Sigmoid colon (tissue), 7 donors: ENCODE data around the gene CDC42BPA. TPM values are rescaled to one million over a fixed set of nuclear protein-coding genes. Genes with fewer than 3 reads are reported as not detected.

ENCODE experiments used
- DNase-seq: peaks from one replicate; pipeline ENCODE4 v3.0.0-alpha.2; 2019
- H3K27ac ChIP-seq, 4 donors: fragments of 200-600 bp; sonication (generic); one replicate each; pipeline ENCODE4 v1.5.1; 2016 to 2019; ENCODE audit warnings: mild to moderate bottlenecking in 1 of 4
- H3K27me3 ChIP-seq, 3 donors: fragments of 200-600 bp; sonication (generic); one replicate each; pipeline ENCODE4 v1.5.1; 2019; ENCODE audit warnings: mild to moderate bottlenecking in 1 of 3
- H3K36me3 ChIP-seq, 4 donors: fragments of 200-600 bp; sonication (generic); one replicate each; pipeline ENCODE4 v1.5.1; 2016 to 2019
- H3K4me1 ChIP-seq, 4 donors: fragments of 200-600 bp; sonication (generic); one replicate each; pipeline ENCODE4 v1.5.1; 2017 to 2019
- H3K4me3 ChIP-seq, 4 donors: fragments of 200-600 bp; sonication (generic); one replicate each; pipeline ENCODE4 v1.5.1; 2017 to 2019; ENCODE audit warnings: mild to moderate bottlenecking in 2 of 4, moderate library complexity in 1 of 4
- H3K9me3 ChIP-seq, 4 donors: fragments of 200-600 bp in 3 of 4; sonication (generic) in 3 of 4; one replicate each; pipeline versions ENCODE4 v1.5.1 to v1.6.1; 2013 to 2019
- CTCF ChIP-seq, 4 experiments: fragments of 450-650 bp in 3 of 4; fragments of 200-600 bp in 1 of 4; IDR thresholded peaks; one replicate each; pipeline ENCODE4 v1.5.1; 2016 to 2019; ENCODE audit warnings: antibody characterized with exemption in 4 of 4, mild to moderate bottlenecking in 3 of 4, moderate library complexity in 2 of 4
- EP300 ChIP-seq, 4 donors: sonication (generic); formaldehyde crosslinking; IDR thresholded peaks; one replicate each; pipeline ENCODE4 v1.6.1; 2017; ENCODE audit warnings: antibody characterized with exemption in 4 of 4
- POLR2A ChIP-seq, 2 donors: fragments of 450-650 bp; IDR thresholded peaks; one replicate each; pipeline ENCODE4 v1.6.1; 2016; ENCODE audit warnings: antibody characterized with exemption in 2 of 2, mild to moderate bottlenecking in 2 of 2, moderate library complexity in 2 of 2
- POLR2AphosphoS5 ChIP-seq, 4 donors: sonication (generic); formaldehyde crosslinking; IDR thresholded peaks; one replicate each; pipeline ENCODE4 v1.6.1; 2017; ENCODE audit warnings: antibody characterized with exemption in 4 of 4
- WGBS, 2 donors: extraction: QIAGEN DNeasy Blood & Tissue Kit; methylation state at CpG; one replicate each; pipeline ENCODE4 v1.1.7; 2013; 5-methylcytosine and 5-hydroxymethylcytosine counted together
- intact Hi-C: fragments of 100-400 bp; cut with DNase I; formaldehyde crosslinking; loops from one replicate; pipeline ENCODE4 v1.15.1; 2023
- polyA plus RNA-seq, 3 donors: library from polyadenylated mRNA; stranded (reverse); fragments of 200-250 nt; gene quantifications; one replicate each; pipeline ENCODE4 v1.2.3, GENCODE V29; 2013
- total RNA-seq, 4 donors: library from RNA; depleted of rRNA; stranded (reverse); fragments of >200 nt; gene quantifications; one replicate each; pipeline ENCODE4 v1.1.0, GENCODE V29; 2016
- donor health status: healthy with polysubstance abuse.
- donor health status: Bipolar disorder and iron deficiency.
- donor health status: healthy.

CDC42BPA gene
- total and polyA plus RNA-seq, 7 donors, result 8.4 to 93.6 (median 60.8) TPM

DNA sequence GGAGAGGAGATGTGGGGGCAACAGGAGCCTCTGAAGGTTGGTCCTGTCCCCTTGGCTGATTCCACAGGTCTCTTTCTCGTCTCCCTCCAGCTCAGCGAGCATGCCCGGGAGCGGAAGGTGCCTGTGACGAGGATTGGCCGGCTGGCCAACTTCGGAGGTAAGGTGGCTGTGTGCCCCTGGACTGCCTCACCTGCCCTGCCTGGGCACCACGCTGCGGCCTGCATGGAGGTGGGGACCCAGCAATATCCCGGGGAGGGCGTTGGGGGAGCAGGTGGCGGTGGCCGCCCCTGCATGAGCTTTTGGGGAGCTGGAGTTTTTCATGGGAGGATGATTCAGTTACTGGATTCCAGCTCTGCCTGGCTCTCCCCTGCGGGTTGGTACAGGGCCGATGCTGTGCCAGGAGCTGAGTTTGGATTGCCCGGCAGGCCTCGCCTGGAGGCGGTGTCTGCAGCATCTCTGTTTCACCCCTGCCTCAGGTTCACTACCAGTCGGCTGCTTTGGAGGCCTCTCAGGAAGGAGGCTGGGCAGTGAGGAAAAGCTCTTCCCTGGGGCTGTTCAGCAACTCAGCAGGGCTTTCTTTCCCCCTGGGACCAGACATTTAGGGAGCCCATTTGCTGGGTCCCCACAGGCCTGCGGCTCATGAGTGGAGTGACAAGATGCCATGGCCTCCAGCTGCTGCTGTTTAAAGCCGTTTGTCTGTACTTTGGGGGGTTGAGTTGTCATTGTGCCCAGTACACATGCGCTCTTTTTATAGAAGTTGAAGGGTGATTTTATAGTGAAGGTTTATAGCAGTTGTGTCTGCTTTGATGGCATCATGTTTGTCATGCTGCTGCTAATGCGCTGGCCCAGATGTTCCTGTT is 352.5 kb downstream of the CDC42BPA start:
- WGBS, 2 donors, result 93 to 96% methylated on average over 23 of the region's 23 CpGs

GRCh38 chr1:226964611-226965486 is 353.4 kb downstream of the CDC42BPA start:
- TF ChIP-seq POLR2AphosphoS5 (IDR thresholded peaks at IDR 0.05), result no peak
- no peak for TF ChIP-seq EP300 (IDR thresholded peaks at IDR 0.05)
- TF ChIP-seq CTCF (IDR thresholded peaks at IDR 0.05), result no peak
- TF ChIP-seq POLR2A (IDR thresholded peaks at IDR 0.05), result no peak
- intact Hi-C loops, result no loop called here

More for the DNA sequence above, 352.5 kb downstream of the CDC42BPA start:
- Histone ChIP-seq H3K4me1 (peaks cover 0 to 20% (median 10%) of the 10 kb centered on the region in 4 donors), H3K36me3 (peaks cover 9 to 49% (median 18%) of the 10 kb centered on the region in 4 donors), H3K4me3 (no peak overlapping the region), H3K27ac (peak overlapping the region in 1 of 4 donors; percentile 57), H3K9me3 (no peaks in the 10 kb centered on the region), H3K27me3 (no peaks in the 10 kb centered on the region)
- TF ChIP-seq POLR2AphosphoS5 (IDR thresholded peaks at IDR 0.05) (no peak), CTCF (IDR thresholded peaks at IDR 0.05) (no peak), EP300 (IDR thresholded peaks at IDR 0.05) (no peak), POLR2A (IDR thresholded peaks at IDR 0.05) (no peak)
- intact Hi-C loops, result no loop called here
- peak; percentile 45 for DNase-seq

GRCh38 chr1:226964068-226964425 is 354.2 kb downstream of the CDC42BPA start:
- Histone ChIP-seq H3K4me1 (peaks cover 0 to 23% (median 13%) of the 10 kb centered on the region in 4 donors), H3K36me3 (peaks cover 9 to 40% (median 14%) of the 10 kb centered on the region in 4 donors), H3K27me3 (no peaks in the 10 kb centered on the region), H3K9me3 (no peaks in the 10 kb centered on the region), H3K4me3 (no peak overlapping the region), H3K27ac (peak overlapping the region in 2 of 4 donors; percentile 7 to 60)
- intact Hi-C loops, result no loop called here
- 74 to 90% methylated on average over 6 of the region's 6 CpGs for WGBS, 2 donors
- TF ChIP-seq EP300 (IDR thresholded peaks at IDR 0.05) (no peak), POLR2AphosphoS5 (IDR thresholded peaks at IDR 0.05) (no peak), CTCF (IDR thresholded peaks at IDR 0.05) (no peak)
- no peak for DNase-seq

More at GRCh38 chr1:226964611-226965486, 353.4 kb downstream of the CDC42BPA start:
- 93 to 94% methylated on average over 29 of the region's 29 CpGs for WGBS, 2 donors
- Histone ChIP-seq H3K9me3 (no peaks in the 10 kb centered on the region), H3K27ac (peak overlapping the region in 1 of 4 donors; percentile 60), H3K4me3 (no peak overlapping the region), H3K4me1 (peaks cover 0 to 20% (median 10%) of the 10 kb centered on the region in 4 donors), H3K27me3 (no peaks in the 10 kb centered on the region), H3K36me3 (peaks cover 9 to 41% (median 18%) of the 10 kb centered on the region in 4 donors)
- DNase-seq, result peak; percentile 58

DNA sequence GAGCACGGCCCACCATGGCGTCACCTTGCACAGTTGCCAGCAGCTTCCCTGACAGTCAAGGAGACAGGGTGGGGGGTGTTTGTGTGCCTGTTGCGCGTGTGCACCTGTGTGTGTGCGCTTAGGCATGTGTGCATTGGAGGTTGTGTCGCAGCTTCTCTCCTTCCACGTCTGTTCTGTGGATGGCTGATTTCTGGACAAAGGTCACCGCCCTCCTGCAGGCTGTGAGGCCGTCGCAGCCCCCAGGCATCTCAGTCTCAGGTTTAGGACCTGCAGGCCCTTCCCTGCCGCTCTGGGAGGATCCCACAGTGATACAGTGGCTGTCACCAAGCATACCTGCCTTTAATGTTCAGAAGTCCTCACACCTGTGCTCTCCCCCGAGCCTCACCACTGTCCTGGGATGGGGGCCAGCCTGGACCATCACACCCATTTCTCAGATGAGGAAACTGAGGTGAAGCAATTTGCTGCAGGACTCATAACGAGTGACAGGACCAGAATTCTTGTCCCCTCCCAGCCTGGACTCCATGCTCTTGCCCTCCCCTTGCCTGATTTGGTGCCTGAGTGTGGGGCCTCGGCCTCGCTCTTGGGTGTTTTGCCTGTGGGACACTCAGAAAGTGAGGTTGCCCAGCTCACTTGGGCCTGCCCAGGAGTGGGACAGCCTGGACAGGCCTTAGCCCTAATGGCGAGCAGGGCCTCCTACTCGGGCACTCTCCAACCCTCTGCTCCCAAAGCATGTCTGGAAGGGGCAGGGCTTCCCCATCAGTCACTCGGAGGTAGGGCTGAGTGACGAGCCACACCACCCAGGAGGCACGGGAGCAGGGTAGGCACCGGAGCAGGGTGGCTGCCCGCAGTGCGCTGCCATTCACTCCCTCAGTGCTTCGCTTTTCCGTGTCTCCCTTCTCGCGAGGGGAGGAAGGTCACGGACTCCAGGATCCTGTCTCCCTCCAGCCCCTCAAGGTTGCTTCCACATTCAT is 355.6 kb downstream of the CDC42BPA start:
- peak; percentile 29 for DNase-seq
- H3K4me1 ChIP-seq, result peaks cover 0 to 22% (median 15%) of the 10 kb centered on the region in 4 donors
- H3K27ac ChIP-seq, result peak overlapping the region in 1 of 4 donors; percentile 60
- WGBS, 2 donors, result 91 to 94% methylated on average over 28 of the region's 28 CpGs
- H3K36me3 ChIP-seq, result peaks cover 9 to 40% (median 14%) of the 10 kb centered on the region in 4 donors
- no peaks in the 10 kb centered on the region for H3K9me3 ChIP-seq
- TF ChIP-seq POLR2A (IDR thresholded peaks at IDR 0.05) (no peak), EP300 (IDR thresholded peaks at IDR 0.05) (no peak), CTCF (IDR thresholded peaks at IDR 0.05) (no peak), POLR2AphosphoS5 (IDR thresholded peaks at IDR 0.05) (no peak)
- no peak overlapping the region for H3K4me3 ChIP-seq
- intact Hi-C loops, result no loop called here
- no peaks in the 10 kb centered on the region for H3K27me3 ChIP-seq
